Measurements from ENCODE around the gene KPNB1. TPM values are rescaled to one million over a fixed set of nuclear protein-coding genes. Genes with fewer than 3 reads are reported as not detected.
A peak's percentile ranks its signal among the peaks of the same experiment; 100 is the strongest.

Gene KPNB1
- total RNA-seq, 1 donor from 2014 or later: 210 TPM

GRCh38 chr17:47731396-47731795 lies 81.7 kb downstream of the KPNB1 start:
- Histone ChIP-seq H3K9me3 (no peaks in the 10 kb centered on the region), H3K27me3 (ENCODE audit: low read depth) (peaks cover 57% of the 10 kb centered on the region), H3K4me3 (no peak overlapping the region), H3K27ac (no peak overlapping the region), H3K36me3 (no peaks in the 10 kb centered on the region), H3K4me1 (peaks cover 19% of the 10 kb centered on the region)
- no peak for TF ChIP-seq CTCF (IDR thresholded peaks at IDR 0.05)
- ATAC-seq: no peak
- no peak for DNase-seq
- intact Hi-C loops (cut with DNase I): no loop called here

GRCh38 chr17:47732399-47733046 lies 82.8 kb downstream of the KPNB1 start:
- Histone ChIP-seq H3K27ac (no peak overlapping the region), H3K27me3 (ENCODE audit: low read depth) (peaks cover 57% of the 10 kb centered on the region), H3K9me3 (no peaks in the 10 kb centered on the region), H3K4me1 (peaks cover 19% of the 10 kb centered on the region), H3K4me3 (peak overlapping the region; percentile 48), H3K36me3 (no peaks in the 10 kb centered on the region)
- intact Hi-C loops (cut with DNase I): no loop called here
- DNase-seq (no peak), ATAC-seq (no peak)
- TF ChIP-seq CTCF (IDR thresholded peaks at IDR 0.05): no peak

GRCh38 chr17:47733047-47733673 lies 83.4 kb downstream of the KPNB1 start, which contains the start of gene TBX21:
Gene TBX21 (plus strand): TSS chr17:47733236. CDS start chr17:47733455, 219 bp downstream.
- peak within 1 kb of the TSS; percentile 48 for H3K4me3 ChIP-seq
- DNase-seq: peak; percentile 78
- H3K4me1 ChIP-seq: peaks cover 19% of the 10 kb centered on the region
- no peak for TF ChIP-seq CTCF (IDR thresholded peaks at IDR 0.05)
- intact Hi-C loops (cut with DNase I): no loop called here
- ATAC-seq: peak; percentile 79 to 87
- peaks cover 57% of the 10 kb centered on the region for H3K27me3 ChIP-seq (ENCODE audit: low read depth)
- no peaks in the 10 kb centered on the region for H3K9me3 ChIP-seq
- no peaks in the 10 kb centered on the region for H3K36me3 ChIP-seq
- peak within 1 kb of the TSS; percentile 46 for H3K27ac ChIP-seq

- Histone ChIP-seq H3K27me3 (ENCODE audit: low read depth) (peaks cover 52% of the 10 kb centered on the region), H3K9me3 (no peaks in the 10 kb centered on the region), H3K36me3 (no peaks in the 10 kb centered on the region), H3K4me1 (peaks cover 19% of the 10 kb centered on the region), H3K27ac (peak overlapping the region; percentile 46), H3K4me3 (peak overlapping the region; percentile 48)
- intact Hi-C loops (cut with DNase I): no loop called here
- no peak for TF ChIP-seq CTCF (IDR thresholded peaks at IDR 0.05)
- DNase-seq (no peak), ATAC-seq (peak; percentile 3 to 4)
These were observed 84.1 kb downstream of the KPNB1 start for GRCh38 chr17:47733674-47734410.

- H3K27me3 ChIP-seq (ENCODE audit: low read depth): peaks cover 52% of the 10 kb centered on the region
- DNase-seq: no peak
- intact Hi-C loops (cut with DNase I): no loop called here
- ATAC-seq: no peak
- no peaks in the 10 kb centered on the region for H3K36me3 ChIP-seq
- H3K27ac ChIP-seq: peak overlapping the region; percentile 31
- H3K4me3 ChIP-seq: peak overlapping the region; percentile 33
- H3K9me3 ChIP-seq: no peaks in the 10 kb centered on the region
- peaks cover 19% of the 10 kb centered on the region for H3K4me1 ChIP-seq
- TF ChIP-seq CTCF (IDR thresholded peaks at IDR 0.05): no peak
These were observed 85.4 kb downstream of the KPNB1 start for GRCh38 chr17:47735139-47735464.

Other genes with a start within 250 kb of the KPNB1 start
- 124 TPM for gene NPEPPS, start 118.8 kb upstream of the KPNB1 start, total RNA-seq
- gene TBKBP1, start 44.2 kb downstream of the KPNB1 start, total RNA-seq: 8.3 TPM
- 3.6 TPM for gene TBX21, start 83.3 kb downstream of the KPNB1 start, total RNA-seq
- gene OSBPL7, start 171.9 kb downstream of the KPNB1 start, total RNA-seq: 15.0 TPM
- 33.2 TPM for gene MRPL10, start 181.6 kb downstream of the KPNB1 start, total RNA-seq
- 11.6 TPM for gene LRRC46, start 181.8 kb downstream of the KPNB1 start, total RNA-seq
- gene SCRN2, start 191.4 kb downstream of the KPNB1 start, total RNA-seq: 30.9 TPM
- gene SP6, start 201.2 kb downstream of the KPNB1 start, total RNA-seq: 4.7 TPM
- 19.4 TPM for gene SP2, start 246.3 kb downstream of the KPNB1 start, total RNA-seq

Measured in lower lobe of right lung (tissue), 2 donors.